MV-4-11 (cell line): ENCODE results near the gene SRBD1.
A peak's percentile ranks its signal among the peaks of the same experiment; 100 is the strongest.

Source experiments
- DNase-seq: peaks from one replicate; lab custom pipeline; 2025; lab: John Stamatoyannopoulos, UW

SRBD1 gene

DNA sequence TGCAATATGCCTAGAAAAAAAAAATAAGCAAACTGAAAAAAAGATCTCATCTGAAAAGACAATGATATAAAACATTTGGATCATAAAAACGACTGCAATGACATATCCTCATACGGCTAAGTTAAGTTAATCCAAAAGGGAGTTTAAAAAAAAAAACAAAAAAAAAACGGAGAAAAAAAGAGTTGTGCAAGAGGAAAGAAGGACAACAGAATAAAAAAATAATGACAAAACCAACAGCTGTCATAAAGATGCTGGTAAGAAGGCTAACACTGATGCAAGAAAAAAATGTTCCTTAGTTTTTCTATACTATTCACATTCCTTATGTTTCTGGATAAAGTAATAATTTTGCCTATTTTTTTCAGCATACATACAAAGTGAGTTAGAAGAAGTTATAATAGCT lies 192.5 kb downstream of the SRBD1 start:
- no peak for DNase-seq

DNA sequence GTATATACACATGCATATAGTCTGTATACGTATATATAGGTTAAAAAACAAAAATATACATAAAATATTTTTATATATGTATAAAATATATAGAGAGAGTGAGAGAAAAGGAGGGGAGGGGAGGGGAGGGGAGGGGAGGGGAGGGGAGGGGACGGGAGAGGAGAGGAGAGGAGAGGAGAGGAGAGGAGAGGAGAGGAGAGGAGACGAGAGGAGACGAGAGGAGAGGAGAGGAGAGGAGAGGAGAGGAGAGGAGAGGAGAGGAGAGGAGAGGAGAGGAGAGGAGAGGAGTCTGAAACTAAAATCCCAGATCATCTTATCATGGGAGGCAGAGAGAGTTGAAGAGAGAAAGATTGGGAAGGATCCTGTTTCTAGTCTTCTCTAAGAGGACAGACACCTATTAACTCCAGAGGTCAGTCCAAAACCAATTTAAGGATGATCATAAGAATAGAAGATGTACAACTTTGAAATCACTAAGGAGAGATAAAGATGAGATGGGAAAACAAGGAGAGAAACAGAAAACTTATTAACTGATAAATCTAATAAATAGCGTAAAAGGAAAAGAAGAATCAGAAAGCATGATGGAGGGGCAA lies 195.4 kb downstream of the SRBD1 start:
- DNase-seq, result no peak

DNA sequence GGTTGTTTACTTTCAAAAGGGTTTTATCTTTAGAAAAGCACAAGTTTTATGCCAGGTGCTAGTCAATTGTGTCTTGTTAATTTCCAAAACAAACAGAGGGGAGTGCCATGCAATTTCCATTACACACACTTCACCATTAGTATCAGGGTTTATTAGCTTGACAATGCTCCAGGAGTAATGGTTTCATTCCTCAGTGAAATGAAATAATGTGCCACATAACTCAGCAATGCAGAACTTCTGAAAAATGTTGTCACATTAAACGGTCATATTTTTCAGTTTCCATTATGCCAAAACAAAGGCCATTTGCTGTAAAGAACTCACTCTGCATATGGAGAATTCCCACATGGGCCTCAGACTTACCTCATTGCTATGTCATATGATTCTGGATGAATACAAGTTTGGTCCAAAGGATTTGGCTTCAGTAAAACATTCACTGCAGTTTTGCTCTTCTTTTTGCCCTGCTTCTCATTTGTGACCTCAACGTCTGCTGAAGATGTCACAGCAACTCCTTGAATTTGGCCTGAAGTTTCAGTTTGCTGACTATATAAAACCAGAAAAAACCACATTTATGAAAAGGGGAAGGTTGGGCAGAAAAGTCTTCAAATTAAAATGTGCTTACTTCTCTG lies 198.2 kb downstream of the SRBD1 start:
- peak; percentile 21 for DNase-seq

DNA sequence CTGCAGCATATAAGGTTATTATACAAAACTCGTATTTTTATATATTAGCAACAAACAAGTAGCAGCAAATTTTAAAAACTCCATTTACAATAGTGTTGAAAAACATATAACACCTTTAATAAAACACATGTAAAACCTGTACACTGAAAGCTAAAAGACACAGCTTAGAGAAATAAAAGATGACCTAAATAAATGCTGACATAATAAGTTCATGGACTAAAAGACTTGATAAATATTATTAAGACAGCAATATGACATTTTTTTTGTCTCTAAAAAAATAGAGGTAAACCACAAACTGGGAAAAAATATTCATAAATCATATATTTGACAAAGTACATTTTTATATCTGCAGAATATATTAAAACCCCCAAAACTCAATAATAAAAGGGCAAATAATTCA lies 201.4 kb downstream of the SRBD1 start:
- DNase-seq, result no peak

DNA sequence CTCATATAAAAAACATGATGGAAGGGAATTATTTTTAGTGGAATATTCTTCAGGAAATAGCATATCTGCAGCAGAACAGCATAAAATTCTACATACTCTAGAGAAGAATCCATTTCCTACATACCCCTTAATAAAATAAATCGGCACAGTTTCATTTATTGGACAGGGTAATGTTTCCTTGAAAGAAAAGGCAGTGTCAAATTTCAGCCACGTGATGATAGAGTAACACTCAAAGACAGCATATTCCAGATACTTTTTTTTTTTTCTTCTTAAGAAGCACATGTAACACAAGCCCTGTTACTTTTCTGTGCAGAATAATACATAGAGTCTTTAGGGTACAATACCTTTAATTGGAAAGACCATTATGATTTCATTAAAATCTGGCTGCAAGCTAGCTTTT lies 204.4 kb downstream of the SRBD1 start:
- DNase-seq, result no peak

DNA sequence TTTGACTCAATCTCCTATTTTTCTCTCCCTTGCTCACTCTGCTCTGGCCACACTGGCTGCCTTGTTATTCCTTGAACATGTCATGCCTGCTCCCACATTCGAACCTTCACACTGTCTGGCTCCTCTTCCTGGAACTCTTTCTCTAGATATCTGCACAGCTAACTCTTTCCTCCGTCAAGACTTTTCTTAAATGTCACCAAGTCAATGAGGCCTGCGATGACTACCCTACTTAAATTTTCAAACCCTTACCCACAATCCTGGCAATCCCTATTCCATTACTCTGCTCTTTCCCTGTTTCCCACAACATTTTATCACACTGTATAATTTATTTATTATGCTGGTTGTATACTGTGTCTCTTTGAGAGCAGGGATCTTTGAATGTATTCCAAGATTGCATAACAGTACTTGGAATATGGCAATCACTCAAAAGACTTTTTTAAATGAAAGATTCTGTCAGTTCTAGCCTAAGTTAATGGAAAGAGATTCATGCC lies 206.2 kb downstream of the SRBD1 start:
- DNase-seq, result no peak

DNA sequence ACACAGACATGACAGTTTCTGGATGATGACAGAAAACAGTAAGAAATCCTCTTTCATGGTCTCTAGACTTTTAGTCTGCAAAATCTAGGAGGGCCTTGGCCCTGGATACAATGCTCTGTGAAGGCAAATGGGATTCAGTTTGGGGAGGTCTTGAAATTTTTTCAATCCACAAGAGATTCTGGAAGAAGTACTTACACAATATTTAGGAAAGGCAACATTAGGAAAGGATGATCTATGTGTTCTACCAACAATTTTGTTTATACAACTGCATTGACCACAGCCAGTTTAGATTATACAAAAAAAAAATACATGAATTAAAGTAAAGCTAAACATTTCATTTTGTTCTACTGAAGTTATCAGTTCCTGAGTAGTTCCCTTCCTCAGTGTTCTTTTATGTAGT lies 208.0 kb downstream of the SRBD1 start:
- DNase-seq, result no peak

DNA sequence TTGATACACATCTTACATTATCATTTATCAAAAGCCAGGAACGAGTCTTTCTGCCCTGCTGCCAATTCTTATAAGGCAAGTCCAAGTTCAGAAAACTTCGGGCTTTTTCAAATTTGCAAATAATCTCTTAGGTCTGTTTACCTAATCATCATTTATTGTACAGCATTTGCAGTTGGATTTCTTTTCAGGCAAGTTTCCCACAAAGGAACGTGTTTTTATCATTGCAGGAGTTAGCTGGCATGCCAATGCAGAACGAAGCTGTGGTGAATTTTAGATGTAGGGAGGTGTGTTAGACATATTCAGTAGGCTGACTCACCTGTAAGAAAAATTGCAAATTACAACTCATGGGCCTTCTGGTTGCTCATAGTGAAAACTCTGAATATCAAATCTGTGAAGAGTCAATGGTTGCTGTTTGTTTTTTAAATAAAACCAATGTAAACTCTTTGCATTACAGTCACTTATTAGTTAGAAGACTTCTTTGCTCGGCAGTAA lies 209.6 kb downstream of the SRBD1 start:
- no peak for DNase-seq

DNA sequence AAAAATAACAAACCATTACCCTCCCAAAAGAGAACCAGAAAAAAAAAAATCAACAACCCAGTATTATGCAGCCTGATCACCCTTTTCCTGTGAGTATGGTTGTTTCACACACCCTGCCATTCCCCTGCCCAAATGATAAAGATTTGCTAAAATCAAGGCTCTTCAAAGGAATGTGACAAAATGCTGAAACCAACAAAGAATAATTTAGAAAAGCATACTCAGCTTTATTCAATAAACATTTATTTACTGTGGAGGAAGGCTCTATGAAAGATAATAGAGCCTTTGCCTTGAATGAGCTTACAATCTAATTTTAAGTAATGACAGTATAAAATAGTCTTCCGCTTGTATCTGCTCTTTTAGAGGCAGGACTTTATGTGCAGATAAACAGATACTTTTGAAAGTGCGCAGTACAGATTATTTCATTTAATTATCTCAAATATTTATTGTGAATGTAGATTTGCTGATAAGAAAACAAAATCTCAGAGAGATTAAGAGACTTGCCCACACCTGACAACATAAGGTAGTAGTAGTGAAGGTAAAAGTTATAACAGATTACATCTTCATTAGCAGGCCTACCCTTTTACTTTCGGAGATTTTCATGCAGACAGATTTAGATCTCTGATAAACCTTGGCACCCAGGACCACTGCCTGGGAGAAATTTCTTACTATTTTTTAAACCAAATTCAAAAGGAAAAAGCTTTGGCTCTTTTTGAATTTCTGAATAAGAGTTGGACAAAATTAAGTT lies 211.9 kb downstream of the SRBD1 start:
- DNase-seq, result no peak

DNA sequence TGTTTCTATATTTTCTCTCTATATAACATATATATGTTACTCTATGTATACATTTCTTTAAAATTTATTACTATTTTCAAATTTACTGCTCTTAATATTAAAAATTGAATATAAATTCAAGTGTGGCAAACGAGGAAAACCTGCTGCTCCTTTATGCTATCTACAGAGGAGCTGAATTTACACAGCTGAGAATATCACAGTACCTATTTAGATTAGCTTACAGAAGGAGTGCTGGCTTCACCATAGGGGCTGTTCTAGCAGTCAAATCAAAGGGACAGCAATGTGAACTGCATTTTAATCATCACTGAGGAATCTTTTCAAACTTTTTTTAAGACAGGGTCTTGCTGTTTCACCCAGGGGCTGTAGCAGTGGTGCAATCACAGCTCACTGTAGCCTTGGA lies 213.8 kb downstream of the SRBD1 start:
- no peak for DNase-seq

DNA sequence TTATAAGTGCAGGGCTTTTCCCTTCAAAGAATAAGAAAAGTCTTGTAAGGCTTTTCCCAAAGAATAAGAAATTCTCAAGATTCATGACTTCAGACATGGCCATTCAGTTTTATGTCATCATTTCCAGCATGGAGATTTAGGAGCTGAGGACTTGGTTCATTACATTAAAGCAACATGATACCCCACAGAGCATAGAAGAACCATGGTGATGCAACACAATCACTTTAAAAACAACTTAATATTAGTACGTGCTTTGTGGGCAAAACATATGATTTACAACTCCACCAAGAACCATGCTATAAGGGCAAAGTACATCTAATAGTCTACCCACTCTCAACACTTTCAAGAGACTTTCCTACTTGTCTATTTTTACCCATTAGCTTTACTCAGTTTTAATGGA lies 214.4 kb downstream of the SRBD1 start:
- no peak for DNase-seq

DNA sequence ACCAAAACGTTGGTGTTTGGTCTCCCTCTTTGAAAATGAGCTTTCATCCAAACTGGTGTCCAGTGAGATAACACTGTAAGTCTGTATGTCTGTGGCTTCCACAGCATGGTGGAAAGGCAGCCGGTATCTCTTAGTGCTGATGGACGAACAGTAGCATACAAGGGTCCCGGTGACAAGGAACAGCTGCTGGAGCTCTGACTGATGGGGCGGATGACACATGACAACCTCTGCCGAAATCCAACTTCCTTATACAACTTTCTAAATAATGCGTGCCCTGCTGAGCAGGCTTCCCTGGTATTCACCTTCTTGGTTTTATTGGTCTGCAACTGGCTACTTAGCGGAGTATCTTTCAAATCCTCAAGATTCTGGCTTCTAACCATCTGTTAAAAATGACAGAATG lies 216.2 kb downstream of the SRBD1 start:
- no peak for DNase-seq

DNA sequence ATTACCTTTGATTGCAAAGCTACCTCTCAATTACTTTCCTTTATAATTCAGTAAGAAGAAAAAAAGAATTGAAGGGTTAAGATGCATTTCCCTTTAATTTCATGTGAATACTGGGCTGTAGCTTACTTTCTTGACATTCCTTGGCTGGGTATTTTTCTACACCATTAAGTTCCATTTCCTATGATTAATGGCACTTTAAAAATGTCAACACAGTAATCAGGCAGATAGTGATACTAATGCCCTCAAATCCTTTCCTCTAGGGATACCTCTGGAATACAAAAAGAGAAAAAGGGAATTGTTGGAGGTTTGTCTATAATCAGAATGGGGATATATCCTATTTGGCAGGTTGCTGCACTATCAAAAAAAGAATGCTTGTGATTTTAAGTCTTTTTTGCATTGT lies 216.9 kb downstream of the SRBD1 start:
- DNase-seq, result no peak

DNA sequence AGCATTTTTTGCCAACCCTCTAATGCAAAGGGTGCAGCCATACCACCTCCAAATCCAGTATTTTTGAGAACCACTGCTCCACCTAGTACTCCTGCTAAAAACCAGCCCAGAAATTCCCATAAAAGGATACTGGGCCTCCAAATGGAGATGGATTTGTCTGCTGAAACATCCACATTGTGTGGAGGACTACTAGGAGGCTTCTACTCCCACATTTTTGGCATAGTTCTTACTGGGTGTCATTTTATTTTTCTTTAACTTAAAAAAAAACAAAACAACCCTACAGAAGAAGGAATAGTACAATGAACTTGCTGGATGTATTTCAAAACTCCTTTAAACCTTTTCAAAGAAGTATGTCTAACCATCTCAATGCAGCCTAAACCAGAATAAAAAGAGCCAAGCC lies 219.2 kb downstream of the SRBD1 start:
- DNase-seq, result no peak

DNA sequence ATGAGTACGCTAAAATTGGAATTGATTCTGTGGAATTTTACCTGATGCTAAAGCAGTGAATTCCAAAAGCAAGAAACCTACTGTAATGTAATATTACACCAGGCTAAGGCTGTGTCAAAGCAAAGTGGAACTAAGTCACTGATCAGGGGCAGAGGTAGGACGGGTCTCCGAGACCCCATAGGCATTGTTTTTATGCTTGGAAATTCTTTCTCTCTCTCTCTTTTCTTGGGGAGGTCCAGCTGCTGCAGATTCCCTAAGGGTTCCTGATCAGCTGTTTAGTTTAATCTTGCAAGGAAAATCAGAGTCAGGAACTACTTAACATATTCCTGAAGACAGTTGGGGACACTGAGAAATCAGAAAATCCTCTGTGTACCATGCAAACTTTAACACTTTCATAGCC lies 220.2 kb downstream of the SRBD1 start:
- DNase-seq, result no peak

DNA sequence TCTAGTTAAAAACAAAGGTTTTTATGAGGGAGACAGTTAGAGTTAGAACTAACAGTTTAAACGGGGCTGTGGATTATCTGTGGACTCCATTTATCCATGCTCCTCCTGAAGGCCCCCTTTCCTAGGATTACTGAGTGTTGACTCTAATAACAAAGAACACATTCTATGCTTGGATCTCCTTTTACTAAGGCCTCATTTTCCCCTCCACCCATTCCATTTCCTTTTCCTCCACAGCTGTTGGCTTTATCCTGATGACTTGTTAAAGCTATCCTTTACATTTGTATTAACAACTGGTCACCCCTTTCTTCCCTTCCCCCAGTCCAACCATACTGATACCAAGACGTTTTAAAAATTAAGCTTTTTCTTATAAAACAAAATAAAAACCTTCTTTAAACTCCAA lies 220.6 kb downstream of the SRBD1 start:
- DNase-seq, result no peak

DNA sequence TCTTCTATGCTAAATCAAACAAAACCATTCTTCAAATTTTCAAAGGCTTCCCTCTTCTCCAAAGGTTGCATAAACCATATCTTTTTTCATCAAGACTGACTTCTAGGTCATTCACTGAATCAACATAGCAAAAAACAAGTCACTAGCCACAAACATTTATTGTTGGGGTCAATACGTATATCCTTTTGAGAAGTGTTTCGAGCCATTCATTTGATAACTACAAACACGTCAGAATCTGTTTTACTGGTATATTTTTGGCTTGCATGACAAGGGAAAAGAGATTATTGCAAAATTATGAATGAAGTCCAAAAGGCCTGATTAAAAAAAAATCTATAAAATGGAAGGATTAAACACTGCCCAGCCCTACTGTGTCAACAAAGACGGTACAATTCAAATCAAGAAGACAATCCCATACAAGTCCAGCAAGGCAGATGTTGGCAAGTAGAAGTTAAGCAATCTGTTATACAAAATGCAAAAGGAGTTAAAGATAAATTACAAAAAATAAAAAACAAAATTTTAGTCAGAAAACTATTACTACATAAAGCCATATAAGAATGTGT lies 222.4 kb downstream of the SRBD1 start:
- no peak for DNase-seq

DNA sequence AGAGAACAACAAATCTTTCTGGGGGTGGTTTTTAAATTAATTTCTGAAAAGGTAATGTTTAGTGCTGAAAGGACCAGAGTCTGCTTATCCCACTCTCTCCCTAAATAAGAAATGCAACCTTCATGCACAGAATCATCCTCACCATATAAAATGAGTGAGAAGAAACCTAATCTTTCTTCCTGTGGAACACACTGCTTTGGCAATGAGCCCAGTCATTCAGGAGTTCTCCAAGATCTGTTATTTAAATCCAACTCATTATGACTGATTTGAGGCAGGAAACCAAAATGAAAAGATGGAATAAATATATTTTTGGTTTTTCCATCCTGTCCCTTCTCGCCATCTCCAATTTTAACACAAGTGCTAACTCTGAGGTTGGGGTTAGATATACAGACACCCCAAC lies 228.3 kb downstream of the SRBD1 start:
- no peak for DNase-seq

DNA sequence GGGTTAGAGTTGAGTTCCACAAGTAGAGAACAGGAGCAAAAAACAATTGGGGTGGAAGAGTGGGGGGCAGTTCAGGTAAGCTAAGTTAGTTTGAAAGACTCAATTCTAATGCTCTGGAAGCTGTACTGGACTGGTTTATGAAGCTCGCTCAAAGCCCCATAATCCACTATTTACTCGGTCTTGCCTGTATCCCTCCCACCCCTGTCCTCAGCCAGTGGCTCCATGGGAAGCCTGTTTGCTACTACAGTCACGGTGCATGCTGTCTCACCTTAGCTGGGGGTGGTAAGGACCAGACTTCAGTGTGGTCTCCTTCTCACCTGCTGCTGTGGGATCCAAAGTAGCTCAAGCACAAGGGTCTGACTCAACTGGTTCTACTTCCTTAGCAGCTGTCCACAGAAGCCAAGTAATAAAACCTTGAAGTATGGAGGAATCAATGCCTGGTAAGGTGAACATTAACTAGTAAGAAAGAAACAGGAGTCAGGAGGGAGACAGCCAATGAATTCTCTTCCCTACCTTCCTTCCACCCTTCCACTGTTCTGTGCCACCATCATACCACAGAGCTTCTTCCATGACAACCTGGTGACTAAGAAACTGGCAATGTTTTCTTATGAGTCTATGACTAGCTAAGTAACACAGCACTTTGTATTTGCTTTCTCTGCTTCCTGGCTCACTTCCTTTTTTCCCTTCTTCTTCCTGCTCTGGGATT lies 230.8 kb downstream of the SRBD1 start:
- DNase-seq, result peak; percentile 42

DNA sequence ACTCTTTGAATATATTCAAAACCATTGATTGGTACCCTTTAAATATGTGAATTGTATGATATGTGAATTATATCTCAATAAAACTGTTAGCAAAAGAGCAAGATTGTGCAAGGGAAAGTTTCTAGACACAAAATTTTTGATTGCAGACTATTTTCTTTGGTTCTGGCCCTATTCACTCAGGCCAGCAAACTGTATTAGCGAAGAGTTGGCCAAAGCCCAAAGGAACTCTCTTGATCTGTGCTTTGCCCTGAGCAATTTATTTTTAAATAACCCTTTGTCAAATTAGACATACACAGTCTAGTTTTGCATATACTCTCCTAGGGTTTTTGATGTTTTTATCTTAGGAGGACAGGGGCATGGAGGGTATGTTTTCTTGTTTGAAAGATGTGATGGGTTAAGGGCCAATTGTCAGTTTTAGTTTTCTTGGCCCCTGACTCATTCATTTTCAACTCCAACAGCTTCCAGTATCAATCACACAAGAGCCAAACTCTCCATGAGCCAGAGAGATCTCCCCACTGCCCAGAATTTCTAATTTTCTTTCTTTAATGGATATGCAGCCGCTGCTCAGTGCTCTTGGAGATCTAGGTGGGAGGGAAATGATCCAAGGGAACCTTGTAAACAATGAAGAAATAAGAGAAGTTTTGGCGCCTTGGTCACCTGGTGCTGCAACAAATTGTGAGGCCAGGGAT lies 231.5 kb downstream of the SRBD1 start:
- no peak for DNase-seq

DNA sequence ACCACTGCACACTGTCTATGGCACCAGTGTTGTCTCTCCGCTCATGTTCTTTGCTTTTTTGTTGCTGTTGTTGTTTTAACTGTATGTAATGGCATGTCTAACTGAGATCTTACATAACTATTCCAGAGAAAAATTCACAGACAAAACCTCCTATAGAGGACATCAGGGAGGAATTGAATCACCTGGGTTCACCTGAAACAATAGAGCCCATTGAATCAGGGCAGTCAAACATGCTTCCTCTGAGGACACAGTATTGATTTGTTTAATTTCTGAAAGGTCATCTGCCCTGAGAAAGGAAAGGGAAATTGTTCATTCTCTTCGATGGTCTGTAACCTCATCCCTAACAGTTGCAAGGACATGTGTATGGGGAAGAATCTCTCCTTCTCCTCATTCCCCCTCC lies 237.5 kb downstream of the SRBD1 start:
- DNase-seq, result no peak

DNA sequence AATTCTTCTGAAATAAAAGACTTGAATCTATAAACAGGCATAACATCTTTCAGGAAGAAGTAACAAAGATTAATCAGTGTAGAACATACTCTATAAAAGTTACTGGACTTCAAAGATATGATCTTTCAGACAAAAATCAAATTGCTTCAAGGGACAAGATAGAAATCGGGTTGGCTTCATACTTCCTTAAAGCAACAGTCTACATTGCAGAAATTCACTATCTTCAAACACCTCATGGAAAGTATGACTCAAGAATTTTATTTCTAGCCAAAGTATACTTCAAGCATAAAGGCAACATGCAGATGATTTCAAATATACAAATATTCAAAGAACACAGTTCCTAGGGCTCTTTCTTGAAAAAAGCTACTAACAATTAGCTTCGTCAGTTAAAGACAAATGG lies 240.7 kb downstream of the SRBD1 start:
- no peak for DNase-seq
